ENCODE results near the gene ZNF430. TPM values are rescaled to one million over a fixed set of nuclear protein-coding genes. Genes with fewer than 3 reads are reported as not detected.
"Not testable (repeated sequence)": the region's sequence is repeated elsewhere in the genome, so short reads cannot be mapped to it uniquely, and the experiment has no call there.

Gene ZNF430
- polyA plus RNA-seq, 1 donor (not counting 4 experiments of a cell fraction or from before 2014, with no cell fraction given) = 11.8 TPM

GRCh38 chr19:20999731-21000352, 20.6 kb upstream of the ZNF430 start:
- Histone ChIP-seq H3K36me3 (ENCODE audit: control insufficient read depth in 2 of 2, extremely low read depth in 1 of 2, insufficient read depth in 2 of 2, low read length in 2 of 2) (no peaks in the 10 kb centered on the region), H3K79me2 (ENCODE audit: control insufficient read depth, insufficient read depth, low read length) (no peaks in the 10 kb centered on the region), H3K4me3 (ENCODE audit: control insufficient read depth in 2 of 3, extremely low read depth in 1 of 3, insufficient read depth in 2 of 3, low read depth in 1 of 3, low read length in 3 of 3) (peak overlapping the region; percentile 29 to 71 (median 49)), H3K27me3 (ENCODE audit: control insufficient read depth, extremely low read depth, insufficient read depth, low read length) (no peaks in the 10 kb centered on the region), H3K9me3 (ENCODE audit: control insufficient read depth, low read depth, low read length) (no peaks in the 10 kb centered on the region), H4K20me1 (ENCODE audit: control insufficient read depth, extremely low read depth, insufficient read depth, low read length) (no peaks in the 10 kb centered on the region), H3K27ac (ENCODE audit: control insufficient read depth, insufficient read depth, low read length) (no peak overlapping the region), H2AFZ (ENCODE audit: control insufficient read depth, low read length) (peak overlapping the region; percentile 78), H3K9ac (ENCODE audit: control insufficient read depth, extremely low read depth, insufficient read depth, low read length) (peak overlapping the region; percentile 39), H3K4me2 (ENCODE audit: control insufficient read depth, extremely low read depth, insufficient read depth, low read depth, low read length) (peak overlapping the region; percentile 69), H3K9me1 (ENCODE audit: control insufficient read depth, extremely low read depth, insufficient read depth, low read length) (no peaks in the 10 kb centered on the region), H3K4me1 (ENCODE audit: control insufficient read depth, extremely low read depth, insufficient read depth, low read length) (no peaks in the 10 kb centered on the region)
- DNase-seq (ENCODE audit: low read depth, low spot score) (peak; percentile 46), FAIRE-seq (no peak)
- TF ChIP-seq EZH2 (IDR thresholded peaks at IDR 0.05; ENCODE audit: low read length) (no peak), CTCF (optimal IDR thresholded peaks at IDR 0.05 in 1 of 3, IDR thresholded peaks at IDR 0.05 in 1 of 3, conservative IDR thresholded peaks at IDR 0.05 in 1 of 3; ENCODE audit: extremely low read depth in 1 of 3, insufficient read depth in 2 of 3, low read length in 3 of 3) (no peak)
- dilution Hi-C loops (cut with MboI; ENCODE audit: extremely low pct_ligation_motif_present, low sequenced_read_pairs) = loop anchor here (25.0 kb wide), 1 partner anchor 138 kb away; no protein-coding TSS in a partner anchor

DNA sequence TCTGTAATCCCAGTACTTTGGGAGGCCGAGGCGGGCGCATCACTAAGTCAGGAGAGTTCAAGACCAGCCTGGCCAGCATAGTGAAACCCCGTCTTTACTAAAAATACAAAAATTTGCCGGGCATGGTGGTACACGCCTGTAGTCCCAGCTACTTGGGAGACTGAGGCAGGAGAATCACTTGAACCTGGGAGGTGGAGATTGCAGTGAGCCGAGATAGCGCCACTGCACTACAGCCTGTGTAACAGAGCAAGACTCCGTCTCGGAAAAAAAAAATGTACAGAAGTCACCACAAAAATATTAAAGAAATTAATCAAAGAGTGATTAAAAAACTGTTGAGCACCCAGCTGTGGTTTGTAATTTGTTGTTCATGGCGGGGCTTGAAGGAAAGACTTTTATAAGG, 781 bp downstream of the ZNF430 start:
- DNase-seq (ENCODE audit: low read depth, low spot score); H4K20me1 ChIP-seq (ENCODE audit: control insufficient read depth, extremely low read depth, insufficient read depth, low read length); dilution Hi-C loops (cut with MboI; ENCODE audit: extremely low pct_ligation_motif_present, low sequenced_read_pairs); H3K9me3 ChIP-seq (ENCODE audit: control insufficient read depth, low read depth, low read length); H3K36me3 ChIP-seq (ENCODE audit: control insufficient read depth in 2 of 2, extremely low read depth in 1 of 2, insufficient read depth in 2 of 2, low read length in 2 of 2); H3K9me1 ChIP-seq (ENCODE audit: control insufficient read depth, extremely low read depth, insufficient read depth, low read length); H3K27me3 ChIP-seq (ENCODE audit: control insufficient read depth, extremely low read depth, insufficient read depth, low read length); FAIRE-seq: not testable (repeated sequence)
- H3K9ac ChIP-seq (ENCODE audit: control insufficient read depth, extremely low read depth, insufficient read depth, low read length) = peak overlapping the region; percentile 96
- H3K79me2 ChIP-seq (ENCODE audit: control insufficient read depth, insufficient read depth, low read length) = peaks cover 42% of the 10 kb centered on the region
- H3K27ac ChIP-seq (ENCODE audit: control insufficient read depth, insufficient read depth, low read length) = peak overlapping the region; percentile 94
- peaks cover 18% of the 10 kb centered on the region for H3K4me1 ChIP-seq (ENCODE audit: control insufficient read depth, extremely low read depth, insufficient read depth, low read length)
- H3K4me2 ChIP-seq (ENCODE audit: control insufficient read depth, extremely low read depth, insufficient read depth, low read depth, low read length) = peak overlapping the region; percentile 80
- peak overlapping the region; percentile 78 to 93 (median 88) for H3K4me3 ChIP-seq (ENCODE audit: control insufficient read depth in 2 of 3, extremely low read depth in 1 of 3, insufficient read depth in 2 of 3, low read depth in 1 of 3, low read length in 3 of 3)
- peak overlapping the region; percentile 98 for H2AFZ ChIP-seq (ENCODE audit: control insufficient read depth, low read length)

All from keratinocyte (primary cell).